Fibroblast of pulmonary artery (primary cell): Measurements from ENCODE around the gene PKHD1.

Experiments
- DNase-seq: peaks from one replicate; pipeline ENCODE4 v3.0.0-alpha.2; 2010; ENCODE audit warnings: low read depth
- H3K4me3 ChIP-seq: replicated peaks from 2 replicates; pipeline ENCODE4 v1.5.1; 2011; ENCODE audit warnings: low read depth, mild to moderate bottlenecking, control low read depth, low read length, moderate library complexity
- TF ChIP-seq, protein P1 (sequence below): IDR thresholded peaks from 2 replicates; pipeline ENCODE4 v1.5.1; 2011; ENCODE audit warnings: mild to moderate bottlenecking, control low read depth, low read length, inconsistent platforms; ENCODE audit errors: missing control alignments

PKHD1 gene

GRCh38 chr6:52016915-52017748 lies 70.3 kb downstream of the PKHD1 start:
- H3K4me3 ChIP-seq: no peak overlapping the region
- TF ChIP-seq, protein P1, sequence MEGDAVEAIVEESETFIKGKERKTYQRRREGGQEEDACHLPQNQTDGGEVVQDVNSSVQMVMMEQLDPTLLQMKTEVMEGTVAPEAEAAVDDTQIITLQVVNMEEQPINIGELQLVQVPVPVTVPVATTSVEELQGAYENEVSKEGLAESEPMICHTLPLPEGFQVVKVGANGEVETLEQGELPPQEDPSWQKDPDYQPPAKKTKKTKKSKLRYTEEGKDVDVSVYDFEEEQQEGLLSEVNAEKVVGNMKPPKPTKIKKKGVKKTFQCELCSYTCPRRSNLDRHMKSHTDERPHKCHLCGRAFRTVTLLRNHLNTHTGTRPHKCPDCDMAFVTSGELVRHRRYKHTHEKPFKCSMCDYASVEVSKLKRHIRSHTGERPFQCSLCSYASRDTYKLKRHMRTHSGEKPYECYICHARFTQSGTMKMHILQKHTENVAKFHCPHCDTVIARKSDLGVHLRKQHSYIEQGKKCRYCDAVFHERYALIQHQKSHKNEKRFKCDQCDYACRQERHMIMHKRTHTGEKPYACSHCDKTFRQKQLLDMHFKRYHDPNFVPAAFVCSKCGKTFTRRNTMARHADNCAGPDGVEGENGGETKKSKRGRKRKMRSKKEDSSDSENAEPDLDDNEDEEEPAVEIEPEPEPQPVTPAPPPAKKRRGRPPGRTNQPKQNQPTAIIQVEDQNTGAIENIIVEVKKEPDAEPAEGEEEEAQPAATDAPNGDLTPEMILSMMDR: no peak
- DNase-seq: no peak

DNA sequence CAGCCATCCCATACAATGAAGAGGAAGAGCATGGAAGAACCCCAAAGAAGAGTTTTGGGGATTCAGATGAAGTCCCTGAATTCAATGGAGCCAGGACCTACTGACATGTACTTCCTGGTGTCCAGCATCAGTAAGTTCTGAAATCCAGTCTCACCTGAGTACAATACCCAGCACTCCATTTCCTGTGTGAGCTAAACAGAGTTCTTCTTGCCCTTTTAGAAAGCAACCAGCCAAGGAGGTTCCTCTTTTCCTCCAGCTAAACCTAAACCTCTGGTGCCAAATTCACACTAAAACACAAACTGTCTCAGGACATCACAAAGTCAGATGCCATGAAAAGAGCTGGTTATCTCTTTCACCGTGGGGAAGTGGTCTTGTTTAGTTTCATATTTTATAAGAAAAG lies 71.5 kb downstream of the PKHD1 start:
- TF ChIP-seq, protein P1: no peak
- H3K4me3 ChIP-seq: no peak overlapping the region
- DNase-seq: no peak

DNA sequence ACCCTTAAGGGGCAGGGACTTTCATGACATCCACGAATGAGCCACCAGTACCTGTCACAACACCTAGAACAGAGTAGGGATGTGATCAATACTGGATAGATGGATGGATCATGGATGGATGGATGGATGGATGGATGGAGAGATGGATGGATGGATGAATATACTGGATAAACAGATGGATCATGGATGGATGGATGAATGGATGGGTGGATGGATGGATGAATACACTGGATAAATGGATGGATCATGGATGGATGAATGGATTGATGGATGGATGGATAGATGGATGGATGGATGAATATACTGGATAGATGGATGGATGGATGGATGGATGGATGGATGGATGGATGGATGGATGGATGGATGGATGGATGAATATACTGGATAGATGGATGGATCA lies 73.0 kb downstream of the PKHD1 start:
- DNase-seq: no peak
- H3K4me3 ChIP-seq: no peak overlapping the region
- TF ChIP-seq, protein P1: no peak

DNA sequence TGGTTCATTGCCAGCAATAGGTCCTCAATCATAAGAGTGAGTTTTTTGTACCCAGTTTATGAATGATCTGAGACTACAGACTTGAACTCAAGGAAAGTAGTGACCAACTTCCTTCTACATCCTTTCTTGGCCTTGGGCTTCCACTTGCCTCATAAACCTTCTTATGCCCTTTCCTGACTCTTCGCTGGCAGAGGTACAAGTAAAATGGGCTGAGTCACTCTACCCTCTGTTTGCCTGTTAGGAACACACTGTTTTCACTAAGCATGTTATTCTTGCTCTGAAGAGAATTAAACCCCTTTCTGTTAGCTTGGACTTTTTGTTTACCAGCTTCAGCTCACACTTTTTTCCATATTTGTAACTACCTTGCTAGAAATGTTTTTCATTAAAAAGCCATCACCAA lies 74.4 kb downstream of the PKHD1 start:
- DNase-seq: no peak
- TF ChIP-seq, protein P1: no peak
- H3K4me3 ChIP-seq: no peak overlapping the region

GRCh38 chr6:52012582-52012981 lies 74.8 kb downstream of the PKHD1 start:
- TF ChIP-seq, protein P1: no peak
- H3K4me3 ChIP-seq: no peak overlapping the region
- DNase-seq: no peak

- DNase-seq: no peak
- TF ChIP-seq, protein P1: no peak
- H3K4me3 ChIP-seq: no peak overlapping the region
These were observed 76.6 kb downstream of the PKHD1 start for GRCh38 chr6:52010806-52011205.

GRCh38 chr6:52010145-52010544 lies 77.3 kb downstream of the PKHD1 start:
- no peak for DNase-seq
- TF ChIP-seq, protein P1: no peak
- no peak overlapping the region for H3K4me3 ChIP-seq
